ENCODE measurements around the gene PLEKHA1.

PLEKHA1 gene

GRCh38 chr10:122422266-122422989, 47.9 kb downstream of the PLEKHA1 start:
- no peak for DNase-seq (ENCODE audit: low spot score)

- no peak for DNase-seq (ENCODE audit: low spot score)
These were observed 49.6 kb downstream of the PLEKHA1 start for GRCh38 chr10:122424059-122424458.

GRCh38 chr10:122426829-122427228, 52.3 kb downstream of the PLEKHA1 start:
- DNase-seq (ENCODE audit: low spot score): no peak

- DNase-seq (ENCODE audit: low spot score): no peak
These were observed 52.8 kb downstream of the PLEKHA1 start for GRCh38 chr10:122427280-122427679.

GRCh38 chr10:122435212-122435827, 60.8 kb downstream of the PLEKHA1 start:
- DNase-seq (ENCODE audit: low spot score): peak; percentile 42

GRCh38 chr10:122441961-122442360, 67.5 kb downstream of the PLEKHA1 start:
- peak; percentile 71 for DNase-seq (ENCODE audit: low spot score)

- DNase-seq (ENCODE audit: low spot score): no peak
These were observed 71.0 kb downstream of the PLEKHA1 start for GRCh38 chr10:122445469-122445868.

GRCh38 chr10:122445904-122446303, 71.4 kb downstream of the PLEKHA1 start:
- no peak for DNase-seq (ENCODE audit: low spot score)

GRCh38 chr10:122446668-122447423, 72.3 kb downstream of the PLEKHA1 start:
- peak; percentile 52 for DNase-seq (ENCODE audit: low spot score)

GRCh38 chr10:122448600-122448999, 74.1 kb downstream of the PLEKHA1 start:
- DNase-seq (ENCODE audit: low spot score): no peak

- DNase-seq (ENCODE audit: low spot score): no peak
These were observed 74.6 kb downstream of the PLEKHA1 start for GRCh38 chr10:122449153-122449552.

GRCh38 chr10:122450353-122450990, 76.0 kb downstream of the PLEKHA1 start:
- no peak for DNase-seq (ENCODE audit: low spot score)

- DNase-seq (ENCODE audit: low spot score): no peak
These were observed 79.6 kb downstream of the PLEKHA1 start for GRCh38 chr10:122454071-122454470.

- no peak for DNase-seq (ENCODE audit: low spot score)
These were observed 80.1 kb downstream of the PLEKHA1 start, which contains the start of gene ARMS2 for GRCh38 chr10:122454603-122455080. TSS of gene ARMS2 (plus strand) at chr10:122454653. CDS start at chr10:122454728, 75 bp downstream.

GRCh38 chr10:122455376-122456079, 81.0 kb downstream of the PLEKHA1 start:
- no peak for DNase-seq (ENCODE audit: low spot score)

- no peak for DNase-seq (ENCODE audit: low spot score)
These were observed 83.4 kb downstream of the PLEKHA1 start for GRCh38 chr10:122457934-122458333.

- DNase-seq (ENCODE audit: low spot score): no peak
These were observed 84.2 kb downstream of the PLEKHA1 start for GRCh38 chr10:122458693-122459092.

- no peak for DNase-seq (ENCODE audit: low spot score)
These were observed 85.2 kb downstream of the PLEKHA1 start for GRCh38 chr10:122459561-122460273.

GRCh38 chr10:122460891-122461293, 86.4 kb downstream of the PLEKHA1 start:
- DNase-seq (ENCODE audit: low spot score): no peak

- peak; percentile 55 for DNase-seq (ENCODE audit: low spot score)
These were observed 86.8 kb downstream of the PLEKHA1 start, which contains the start of gene HTRA1 for GRCh38 chr10:122461367-122461728. TSS of gene HTRA1 (plus strand) at chr10:122461553. CDS start at chr10:122461653, 100 bp downstream.
